Stimulated activated CD4-positive, alpha-beta T cell treated with anti-CD3 and anti-CD28 coated beads, Interleukin-12 subunit alpha, Interleukin-12 subunit beta, amount 100 ng/mL, for 48 hours (primary cell): ENCODE results near the gene ZC3H10.

ENCODE experiments used
- DNase-seq, 3 donors: peaks; one replicate each; pipeline ENCODE4 v3.0.0-alpha.2; 2020; ENCODE audit warnings: low read depth in 2 of 3, low spot score in 1 of 3

Gene ZC3H10

GRCh38 chr12:56127485-56127887 lies 9.4 kb downstream of the ZC3H10 start:
- no peak for DNase-seq

DNA sequence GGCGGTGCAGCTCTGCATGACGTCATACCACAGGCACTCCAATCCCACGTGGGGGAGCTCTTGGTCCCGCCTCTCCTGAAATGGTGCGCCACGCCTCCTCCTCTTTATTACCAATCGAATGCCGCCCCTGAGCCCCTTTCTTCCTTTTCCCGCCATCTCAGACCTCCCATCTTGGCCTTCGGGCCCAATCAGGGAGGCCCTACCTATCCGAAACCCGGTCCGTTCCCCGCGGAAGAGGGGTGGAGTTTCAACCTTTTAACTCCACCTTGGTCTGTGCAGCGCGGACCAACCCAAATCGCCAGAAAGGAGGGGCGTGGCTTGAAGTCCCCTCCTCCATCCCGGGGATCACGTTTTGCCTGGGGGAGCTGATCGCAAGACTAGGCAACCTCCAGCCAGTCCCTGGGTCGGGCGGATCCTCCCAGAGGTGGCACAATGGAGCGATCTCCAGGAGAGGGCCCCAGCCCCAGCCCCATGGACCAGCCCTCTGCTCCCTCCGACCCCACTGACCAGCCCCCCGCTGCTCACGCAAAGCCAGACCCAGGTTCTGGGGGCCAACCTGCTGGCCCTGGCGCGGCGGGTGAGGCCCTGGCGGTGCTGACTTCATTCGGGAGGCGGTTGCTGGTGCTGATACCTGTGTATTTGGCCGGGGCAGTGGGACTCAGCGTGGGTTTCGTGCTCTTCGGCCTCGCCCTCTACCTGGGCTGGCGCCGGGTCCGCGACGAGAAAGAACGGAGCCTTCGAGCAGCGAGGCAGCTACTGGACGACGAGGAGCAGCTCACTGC lies 10.0 kb downstream of the ZC3H10 start, which contains the start of gene ESYT1:
Gene ESYT1 (plus strand): TSS at position 380 of the 782 bp plus-strand sequence. CDS start 53 bp downstream, at position 433.
- peak; percentile 95 to 98 (median 96) for DNase-seq

- peak in 2 of 3 donors; percentile 15 to 22 for DNase-seq
Observed at GRCh38 chr12:56128670-56129205, 10.7 kb downstream of the ZC3H10 start.

GRCh38 chr12:56129206-56129941 lies 11.3 kb downstream of the ZC3H10 start:
- peak in 2 of 3 donors; percentile 32 to 49 for DNase-seq

DNA sequence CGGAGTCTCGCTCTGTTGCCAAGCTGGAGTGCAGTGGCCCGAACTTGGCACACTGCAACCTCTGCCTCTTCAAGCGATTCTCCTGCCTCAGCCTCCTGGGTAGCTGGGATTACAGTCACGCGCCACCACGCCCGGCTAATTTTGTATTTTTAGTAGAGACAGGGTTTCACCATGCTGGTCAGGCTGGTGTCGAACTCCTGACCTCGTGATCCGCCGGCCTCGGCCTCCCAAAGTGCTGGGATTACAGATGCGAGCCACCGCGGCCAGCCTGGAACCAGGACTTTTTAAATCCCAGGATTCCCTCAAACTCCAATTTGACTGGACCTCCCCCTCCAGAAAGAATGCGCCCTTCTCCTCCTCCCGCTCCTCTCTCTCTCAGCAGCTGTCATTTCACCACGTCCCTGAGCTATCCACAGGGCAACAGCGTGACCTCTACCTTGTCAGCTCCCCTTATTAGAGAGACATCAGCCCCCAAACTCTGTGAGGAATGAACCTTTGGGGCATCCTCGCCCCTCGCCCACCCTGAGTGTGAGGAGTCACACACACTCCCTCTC lies 12.0 kb downstream of the ZC3H10 start:
- no peak for DNase-seq

GRCh38 chr12:56130876-56131275 lies 12.8 kb downstream of the ZC3H10 start:
- DNase-seq, result no peak

- DNase-seq, result no peak
Observed at GRCh38 chr12:56134897-56135296, 16.8 kb downstream of the ZC3H10 start.

- no peak for DNase-seq
Observed at GRCh38 chr12:56137853-56138571, 19.9 kb downstream of the ZC3H10 start.

- no peak for DNase-seq
Observed at GRCh38 chr12:56141946-56142784, 24.1 kb downstream of the ZC3H10 start.

- no peak for DNase-seq
Observed at GRCh38 chr12:56143217-56143616, 25.2 kb downstream of the ZC3H10 start.

GRCh38 chr12:56143870-56144269 lies 25.8 kb downstream of the ZC3H10 start:
- DNase-seq, result no peak

DNA sequence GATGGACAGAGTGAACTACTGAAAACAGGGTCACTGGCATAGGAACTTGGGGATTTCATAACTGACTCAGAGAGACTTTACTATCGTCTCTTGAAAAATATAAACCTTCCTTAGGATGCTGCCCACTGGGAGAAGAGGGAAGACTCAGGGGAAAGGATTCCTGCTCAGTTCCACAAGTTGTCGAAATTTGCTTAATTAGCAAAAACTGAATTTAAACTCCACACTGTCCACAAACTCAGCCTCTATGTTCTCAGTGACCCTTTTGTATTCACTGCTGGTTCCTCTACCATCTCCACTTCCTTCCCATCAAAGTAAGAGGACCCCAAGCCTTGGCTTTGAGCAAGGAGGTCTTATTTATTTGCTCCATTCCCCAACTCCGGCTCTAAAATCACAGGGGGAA lies 27.2 kb downstream of the ZC3H10 start:
- DNase-seq, result no peak

- no peak for DNase-seq
Observed at GRCh38 chr12:56146492-56147460, 28.7 kb downstream of the ZC3H10 start.

- DNase-seq, result no peak
Observed at GRCh38 chr12:56150563-56150962, 32.5 kb downstream of the ZC3H10 start.

GRCh38 chr12:56151672-56152131 lies 33.6 kb downstream of the ZC3H10 start:
- peak; percentile 59 to 65 (median 62) for DNase-seq

DNA sequence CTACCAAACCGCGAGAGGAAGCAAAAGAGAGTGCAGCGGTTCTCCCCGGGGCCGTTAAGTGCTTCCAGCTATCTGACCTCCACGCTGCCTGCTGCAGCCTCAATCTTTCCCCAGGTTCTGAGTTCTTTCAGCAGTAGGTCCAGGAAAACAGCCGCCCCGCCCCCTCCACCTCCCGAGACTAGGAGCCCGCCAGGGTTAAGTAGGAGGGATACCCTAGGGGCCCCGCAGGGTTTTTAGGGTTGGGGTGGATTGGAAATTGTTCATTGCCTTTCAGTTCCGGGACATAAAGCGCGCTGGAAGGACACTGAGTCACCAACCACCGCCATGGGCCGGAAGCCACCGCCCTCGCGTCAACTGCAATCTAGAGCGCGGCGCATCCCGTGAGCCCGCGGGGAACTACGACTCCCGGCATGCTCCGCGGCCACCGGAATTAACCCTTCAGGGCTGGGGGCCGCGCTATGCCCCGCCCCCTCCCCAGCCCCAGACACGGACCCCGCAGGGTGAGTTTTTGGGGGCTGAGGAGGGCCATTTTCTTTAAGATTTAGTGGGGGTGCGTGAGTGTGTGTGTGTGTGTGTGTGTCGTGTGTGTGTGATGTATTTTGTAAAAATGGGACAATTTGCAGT lies 34.2 kb downstream of the ZC3H10 start, which contains the start of gene MYL6B:
Gene MYL6B (plus strand): TSS at position 456 of the 624 bp plus-strand sequence. CDS start 1,332 bp downstream, outside the sequence.
- DNase-seq, result peak; percentile 88 to 93 (median 92)

- no peak for DNase-seq
Observed at GRCh38 chr12:56152756-56153677, 35.0 kb downstream of the ZC3H10 start.
